Endothelial cell (in vitro differentiated cells): ENCODE results near the gene MESD. TPM values are rescaled to one million over a fixed set of nuclear protein-coding genes. Genes with fewer than 3 reads are reported as not detected.

Source experiments
- DNase-seq: peaks from one replicate; pipeline ENCODE4 v3.0.0; 2021; ENCODE audit warnings: low spot score
- H3K27ac Mint-ChIP-seq: one replicate; pipeline ENCODE4 v1.8.0; 2021; ENCODE audit warnings: mixed read lengths, inconsistent platforms; ENCODE audit not compliant: unreplicated experiment
- H3K27me3 Mint-ChIP-seq: one replicate; pipeline ENCODE4 v1.8.0; 2021; ENCODE audit warnings: mild to moderate bottlenecking, moderate library complexity, mixed read lengths, inconsistent platforms; ENCODE audit not compliant: unreplicated experiment
- H3K36me3 Mint-ChIP-seq: one replicate; pipeline ENCODE4 v1.8.0; 2021; ENCODE audit warnings: mild to moderate bottlenecking, low read depth, mixed read lengths, inconsistent platforms; ENCODE audit not compliant: unreplicated experiment
- H3K4me1 Mint-ChIP-seq: one replicate; pipeline ENCODE4 v1.8.0; 2021; ENCODE audit warnings: mild to moderate bottlenecking, mixed read lengths, inconsistent platforms; ENCODE audit not compliant: unreplicated experiment
- H3K4me3 Mint-ChIP-seq: one replicate; pipeline ENCODE4 v1.8.0; 2021; ENCODE audit warnings: mild to moderate bottlenecking, mixed read lengths, inconsistent platforms; ENCODE audit not compliant: unreplicated experiment
- H3K9me3 Mint-ChIP-seq: one replicate; pipeline ENCODE4 v1.8.0; 2021; ENCODE audit warnings: mixed read lengths, inconsistent platforms; ENCODE audit not compliant: unreplicated experiment
- total RNA-seq: library from RNA; stranded (reverse); fragmentation: NEBNext Ultra II Directional; extraction: Animal tissue kit (Norgen Biotek cat#: 25700); gene quantifications from one replicate; pipeline ENCODE4 v1.2.1, GENCODE V29; 2021; ENCODE audit not compliant: unreplicated experiment
- TF ChIP-seq, protein P1 (sequence below): fragments of 200-600 bp; sonication (generic); IDR thresholded peaks from one replicate; pipeline ENCODE4 v1.5.0; 2021; ENCODE audit warnings: antibody characterized with exemption; ENCODE audit not compliant: unreplicated experiment

Gene MESD
- total RNA-seq, 1 donor from 2014 or later = 35.7 TPM

DNA sequence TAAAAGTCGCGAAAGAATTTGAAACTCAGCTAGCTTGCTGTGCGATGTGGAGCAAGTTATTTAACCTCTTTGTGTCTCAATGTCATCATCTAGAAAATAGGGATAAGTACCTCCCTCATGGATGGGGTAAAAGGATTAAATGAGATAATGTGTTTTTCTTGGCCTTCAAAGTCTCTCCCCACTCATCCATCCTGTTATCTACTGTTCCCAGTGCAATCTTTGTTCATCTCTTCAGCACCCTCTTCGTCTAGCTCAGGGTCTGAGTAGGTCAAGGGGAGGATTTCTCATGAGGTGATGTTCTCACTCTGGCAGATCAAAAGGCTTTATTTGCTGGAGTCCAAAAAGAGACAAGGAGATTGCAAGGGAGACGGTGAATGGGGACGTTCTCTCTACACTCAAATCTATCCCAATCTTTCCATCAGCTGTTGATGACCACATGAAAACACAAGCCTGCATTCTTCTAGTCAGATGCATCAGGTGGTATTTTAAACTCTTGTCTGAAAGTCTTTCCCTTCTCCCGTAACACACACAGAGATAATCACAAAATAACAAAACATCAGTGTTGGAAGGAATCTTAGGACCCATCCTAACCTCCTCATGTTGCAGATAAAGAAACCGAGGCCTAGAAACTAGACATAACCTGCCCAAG is 1.3 kb downstream of the MESD start:
- Mint-ChIP-seq H3K4me3 (peak overlapping the region; percentile 99), H3K4me1 (peaks cover 31% of the 10 kb centered on the region), H3K36me3 (peaks cover 6% of the 10 kb centered on the region), H3K9me3 (no peaks in the 10 kb centered on the region), H3K27me3 (peaks cover 4% of the 10 kb centered on the region), H3K27ac (no peak overlapping the region)
- DNase-seq = no peak
- TF ChIP-seq, protein P1, sequence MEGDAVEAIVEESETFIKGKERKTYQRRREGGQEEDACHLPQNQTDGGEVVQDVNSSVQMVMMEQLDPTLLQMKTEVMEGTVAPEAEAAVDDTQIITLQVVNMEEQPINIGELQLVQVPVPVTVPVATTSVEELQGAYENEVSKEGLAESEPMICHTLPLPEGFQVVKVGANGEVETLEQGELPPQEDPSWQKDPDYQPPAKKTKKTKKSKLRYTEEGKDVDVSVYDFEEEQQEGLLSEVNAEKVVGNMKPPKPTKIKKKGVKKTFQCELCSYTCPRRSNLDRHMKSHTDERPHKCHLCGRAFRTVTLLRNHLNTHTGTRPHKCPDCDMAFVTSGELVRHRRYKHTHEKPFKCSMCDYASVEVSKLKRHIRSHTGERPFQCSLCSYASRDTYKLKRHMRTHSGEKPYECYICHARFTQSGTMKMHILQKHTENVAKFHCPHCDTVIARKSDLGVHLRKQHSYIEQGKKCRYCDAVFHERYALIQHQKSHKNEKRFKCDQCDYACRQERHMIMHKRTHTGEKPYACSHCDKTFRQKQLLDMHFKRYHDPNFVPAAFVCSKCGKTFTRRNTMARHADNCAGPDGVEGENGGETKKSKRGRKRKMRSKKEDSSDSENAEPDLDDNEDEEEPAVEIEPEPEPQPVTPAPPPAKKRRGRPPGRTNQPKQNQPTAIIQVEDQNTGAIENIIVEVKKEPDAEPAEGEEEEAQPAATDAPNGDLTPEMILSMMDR = no peak

GRCh38 chr15:80986487-80986886 is 3.1 kb downstream of the MESD start:
- DNase-seq = no peak
- TF ChIP-seq, protein P1 = no peak
- H3K9me3 Mint-ChIP-seq = no peaks in the 10 kb centered on the region
- no peak overlapping the region for H3K27ac Mint-ChIP-seq
- peaks cover 4% of the 10 kb centered on the region for H3K27me3 Mint-ChIP-seq
- peaks cover 13% of the 10 kb centered on the region for H3K36me3 Mint-ChIP-seq
- peaks cover 26% of the 10 kb centered on the region for H3K4me1 Mint-ChIP-seq
- H3K4me3 Mint-ChIP-seq = no peak overlapping the region

DNA sequence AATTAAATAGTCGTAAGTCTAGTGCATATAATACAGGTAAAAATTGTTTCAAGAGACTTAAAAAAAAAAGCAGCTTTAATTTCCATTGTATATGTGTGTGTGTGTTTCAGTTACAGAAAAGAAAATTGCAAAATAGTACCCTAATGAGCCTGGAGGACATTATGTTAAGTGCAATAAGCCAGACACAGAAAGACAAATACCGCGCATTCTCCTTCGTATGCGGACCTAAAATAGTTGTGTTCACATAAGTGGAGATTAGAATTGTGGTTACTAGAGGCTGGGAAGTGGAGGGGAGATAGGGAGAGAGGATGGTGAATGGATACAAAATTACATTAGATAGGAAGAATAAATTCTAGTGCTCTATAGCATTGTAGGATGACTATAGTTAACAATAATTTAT is 3.6 kb downstream of the MESD start:
- H3K36me3 Mint-ChIP-seq = peaks cover 13% of the 10 kb centered on the region

GRCh38 chr15:80984856-80985255 is 4.8 kb downstream of the MESD start:
- no peak for DNase-seq
- Mint-ChIP-seq H3K4me1 (peaks cover 22% of the 10 kb centered on the region), H3K36me3 (peaks cover 13% of the 10 kb centered on the region), H3K27ac (peak overlapping the region; percentile 12), H3K4me3 (no peak overlapping the region), H3K9me3 (no peaks in the 10 kb centered on the region), H3K27me3 (peaks cover under 1% of the 10 kb centered on the region)
- TF ChIP-seq, protein P1 = no peak

More for the DNA sequence above, 3.6 kb downstream of the MESD start:
- Mint-ChIP-seq H3K27me3 (peaks cover 4% of the 10 kb centered on the region), H3K9me3 (no peaks in the 10 kb centered on the region), H3K27ac (no peak overlapping the region), H3K4me1 (peaks cover 26% of the 10 kb centered on the region), H3K4me3 (no peak overlapping the region)
- no peak for DNase-seq
- TF ChIP-seq, protein P1 = no peak

DNA sequence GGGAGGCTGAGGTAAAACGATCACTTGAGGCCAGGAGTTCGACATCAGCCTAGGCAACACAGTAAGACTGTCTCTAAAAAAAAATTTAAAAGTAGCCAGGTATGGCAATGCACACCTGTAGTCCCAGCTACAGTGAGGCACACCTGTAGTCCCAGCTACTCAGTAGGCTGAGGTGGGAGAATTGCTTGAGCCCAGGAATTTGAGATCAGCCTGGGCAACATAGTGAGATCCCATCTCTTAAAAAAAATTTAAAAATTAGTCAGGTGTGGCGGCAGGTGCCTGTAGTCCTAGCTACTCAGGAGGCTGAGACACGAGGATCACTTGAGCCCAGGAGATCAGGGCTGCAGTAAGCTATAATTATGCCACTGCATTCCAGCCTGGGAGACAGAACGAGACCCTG is 6.8 kb downstream of the MESD start:
- no peaks in the 10 kb centered on the region for H3K9me3 Mint-ChIP-seq
- H3K4me1 Mint-ChIP-seq = peaks cover 7% of the 10 kb centered on the region
- DNase-seq = no peak
- H3K4me3 Mint-ChIP-seq = no peak overlapping the region
- H3K27me3 Mint-ChIP-seq = no peaks in the 10 kb centered on the region
- no peak overlapping the region for H3K27ac Mint-ChIP-seq
- H3K36me3 Mint-ChIP-seq = peaks cover 17% of the 10 kb centered on the region
- TF ChIP-seq, protein P1 = no peak
